GM12878 (cell line): ENCODE results near the gene S1PR3. TPM values are rescaled to one million over a fixed set of nuclear protein-coding genes. Genes with fewer than 3 reads are reported as not detected.

Source experiments
- ATAC-seq: fragments of 200-7000 bp; cut with Tn5 transposase; 3 replicates; pipeline ENCODE4 v1.9.1; 2020; ENCODE audit warnings: mild to moderate bottlenecking, moderate library complexity
- BruUV-seq: library from RNA; stranded (reverse); fragments of 400-500 nt; replicated peaks from 2 replicates; lab custom pipeline; 2021; lab: Mats Ljungman, UMichigan
- CTCF ChIA-PET: fragments of 300-600 bp; sonication (Branson Sonifier 250); formaldehyde crosslinking; extraction: SDS; loops from one replicate; lab custom pipeline; 2021; ENCODE audit warnings: inconsistent platforms; lab: Yijun Ruan, JAX
- POLR2A ChIA-PET: fragments of 350-600 bp; formaldehyde crosslinking; extraction: SDS; loops from one replicate; lab custom pipeline; 2021; ENCODE audit warnings: inconsistent platforms; lab: Charles Lee
- RAD21 ChIA-PET: fragments of 300-600 bp; sonication (Branson Sonifier 250); formaldehyde crosslinking; loops from one replicate; lab custom pipeline; 2023; ENCODE audit warnings: antibody characterized with exemption; ENCODE audit not compliant: unreplicated experiment; lab: Charles Lee
- SMC1A ChIA-PET: fragments of 300-600 bp; sonication (Branson Sonifier 250); formaldehyde crosslinking; loops from one replicate; lab custom pipeline; 2023; ENCODE audit not compliant: unreplicated experiment, uncharacterized antibody; lab: Charles Lee
- DNase-seq: peaks from one replicate; pipeline ENCODE4 v3.0.0-alpha.2; 2011; ENCODE audit warnings: low read depth, low spot score
- FAIRE-seq: peaks from 3 replicates; lab custom pipeline; 2011; peaks lifted over from hg19 to GRCh38; lab: Jason Lieb, UNC
- H2AFZ ChIP-seq: 2 replicates; pipeline ENCODE4 v1.6.0; 2011; ENCODE audit warnings: low read depth, low read length, control low read depth; ENCODE audit not compliant: control insufficient read depth
- H3K27ac ChIP-seq: 2 replicates; pipeline ENCODE4 v1.5.1; 2011; ENCODE audit warnings: control low read depth; ENCODE audit not compliant: control insufficient read depth, insufficient read depth
- H3K27me3 ChIP-seq, 2 experiments: replicated peaks in 1 of 2; 2 replicates each; pipeline versions ENCODE4 v1.6.0 to v1.6.1; 2011; ENCODE audit warnings: low read length in 1 of 2; ENCODE audit not compliant: control insufficient read depth in 2 of 2, insufficient read depth in 2 of 2
- H3K36me3 ChIP-seq, 2 experiments: 2 replicates each; pipeline ENCODE4 v1.5.1; 2011; ENCODE audit warnings: low read length in 1 of 2; ENCODE audit not compliant: control insufficient read depth in 2 of 2, insufficient read depth in 2 of 2
- H3K4me1 ChIP-seq: 2 replicates; pipeline ENCODE4 v1.6.1; 2011; ENCODE audit warnings: mild to moderate bottlenecking, low read length, moderate library complexity, mixed read lengths; ENCODE audit not compliant: control insufficient read depth, insufficient read depth
- H3K4me2 ChIP-seq: 2 replicates; pipeline ENCODE4 v1.6.0; 2011; ENCODE audit warnings: control low read depth; ENCODE audit not compliant: control insufficient read depth, insufficient read depth
- H3K4me3 ChIP-seq: fragments of 200-600 bp; sonication (generic); 2 replicates; pipeline ENCODE4 v1.5.1; 2016
- H3K79me2 ChIP-seq: 2 replicates; pipeline ENCODE4 v1.6.0; 2011; ENCODE audit warnings: low read length; ENCODE audit not compliant: control insufficient read depth, insufficient read depth
- H3K9ac ChIP-seq: 2 replicates; pipeline ENCODE4 v1.8.0; 2011; ENCODE audit warnings: low read length, control low read depth, mixed read lengths; ENCODE audit not compliant: control insufficient read depth, insufficient read depth
- H3K9me3 ChIP-seq: replicated peaks from 3 replicates; pipeline ENCODE4 v1.5.1; 2011; ENCODE audit warnings: mild to moderate bottlenecking, low read length; ENCODE audit not compliant: control insufficient read depth, insufficient read depth
- H4K20me1 ChIP-seq: 2 replicates; pipeline ENCODE4 v1.6.0; 2011; ENCODE audit not compliant: control insufficient read depth, insufficient read depth
- ATF7 ChIP-seq: fragments of 450-650 bp; IDR thresholded peaks from 2 replicates; pipeline ENCODE4 v1.6.1; 2016; ENCODE audit warnings: low read depth, mild to moderate bottlenecking
- BHLHE40 ChIP-seq, 2 experiments: fragments of 450-650 bp in 1 of 2; IDR thresholded peaks; 2 replicates each; pipeline ENCODE4 v1.6.1; 2011 to 2017; ENCODE audit warnings: low read depth in 2 of 2, borderline replicate concordance in 1 of 2, improper control_type of control experiment in 1 of 2, low read length in 1 of 2, mild to moderate bottlenecking in 1 of 2
- BRCA1 ChIP-seq: IDR thresholded peaks from 2 replicates; pipeline ENCODE4 v1.6.1; 2011; ENCODE audit warnings: low read depth, low read length, improper control_type of control experiment
- CREM ChIP-seq: IDR thresholded peaks from 2 replicates; pipeline ENCODE4 v1.6.1; 2014; ENCODE audit warnings: antibody characterized with exemption, low read depth
- FOXK2 ChIP-seq: fragments of 450-650 bp; IDR thresholded peaks from 2 replicates; pipeline ENCODE4 v1.6.1; 2017; ENCODE audit warnings: mild to moderate bottlenecking, moderate library complexity
- IRF4 ChIP-seq: IDR thresholded peaks from 2 replicates; pipeline ENCODE4 v1.6.1; 2011; ENCODE audit warnings: low read depth, low read length
- KAT2A ChIP-seq: conservative IDR thresholded peaks from 2 replicates; pipeline ENCODE4 v1.6.1; 2011; ENCODE audit warnings: low read depth, low read length; ENCODE audit not compliant: control insufficient read depth
- NFYB ChIP-seq: IDR thresholded peaks from 2 replicates; pipeline ENCODE4 v1.6.1; 2011; ENCODE audit warnings: low read depth, mild to moderate bottlenecking, low read length, improper control_type of control experiment, moderate library complexity; ENCODE audit not compliant: insufficient read depth
- NR2C2 ChIP-seq: IDR thresholded peaks from 2 replicates; pipeline ENCODE4 v1.6.1; 2011; ENCODE audit warnings: borderline replicate concordance, low read depth; ENCODE audit not compliant: control insufficient read depth, insufficient read length
- NR2F1 ChIP-seq: fragments of 450-650 bp; conservative IDR thresholded peaks from 2 replicates; pipeline ENCODE4 v1.6.1; 2017; ENCODE audit warnings: mild to moderate bottlenecking
- POLR2AphosphoS2 ChIP-seq: IDR thresholded peaks from 2 replicates; pipeline ENCODE4 v1.6.1; 2011; ENCODE audit warnings: low read depth, mild to moderate bottlenecking, low read length, improper control_type of control experiment, moderate library complexity
- RCOR1 ChIP-seq: conservative IDR thresholded peaks from 2 replicates; pipeline ENCODE4 v1.6.1; 2012; ENCODE audit warnings: low read depth, low read length, improper control_type of control experiment
- SMAD1 ChIP-seq: fragments of 450-650 bp; IDR thresholded peaks from 2 replicates; pipeline ENCODE4 v1.6.1; 2018; ENCODE audit warnings: mild to moderate bottlenecking, low read depth; ENCODE audit not compliant: partially characterized antibody
- SMAD5 ChIP-seq: IDR thresholded peaks from 2 replicates; pipeline ENCODE4 v1.6.1; 2016; ENCODE audit warnings: antibody characterized with exemption, low read depth
- SMC3 ChIP-seq: IDR thresholded peaks from 2 replicates; pipeline ENCODE4 v1.6.1; 2011; ENCODE audit warnings: low read length, improper control_type of control experiment, borderline replicate concordance
- SREBF1 ChIP-seq: IDR thresholded peaks from 2 replicates; pipeline ENCODE4 v1.6.1; 2012; ENCODE audit warnings: mild to moderate bottlenecking, low read length
- STAT3 ChIP-seq: IDR thresholded peaks from 2 replicates; pipeline ENCODE4 v1.6.1; 2011; ENCODE audit warnings: low read depth, low read length, improper control_type of control experiment
- TCF3 ChIP-seq: IDR thresholded peaks from 2 replicates; pipeline ENCODE4 v1.6.1; 2012; ENCODE audit warnings: low read depth, mild to moderate bottlenecking, low read length, borderline replicate concordance; ENCODE audit not compliant: insufficient read depth
- YBX1 ChIP-seq: fragments of 450-650 bp; IDR thresholded peaks from 2 replicates; pipeline ENCODE4 v1.6.1; 2016; ENCODE audit warnings: antibody characterized with exemption
- ZNF274 ChIP-seq: IDR thresholded peaks from one replicate; pipeline ENCODE4 v1.8.0; 2011; ENCODE audit not compliant: insufficient read length, insufficient read depth
- WGBS: methylation state at CpG from one replicate; pipeline ENCODE4 v1.1.6; 2016; ENCODE audit warnings: low lambda C conversion rate; ENCODE audit not compliant: insufficient replicate concordance, insufficient coverage; ENCODE audit errors: missing lambda C conversion rate; 5-methylcytosine and 5-hydroxymethylcytosine counted together
- in situ Hi-C: fragments of 300-500 bp; cut with MboI; formaldehyde crosslinking; loops from 9 replicates; pipeline ENCODE4 v1.14.3; 2018; ENCODE audit warnings: mixed read lengths
- intact Hi-C: fragments of 100-400 bp; cut with micrococcal nuclease; formaldehyde crosslinking; loops from one replicate; pipeline ENCODE4 v1.14.2; 2022; ENCODE audit not compliant: unreplicated experiment
- polyA plus RNA-seq, 11 experiments: library from polyadenylated mRNA; depleted of rRNA in 4 of 11; unstranded in 6 of 11; stranded (reverse) in 5 of 11; fragments of >200 nt; fragmentation: Nextera tagmentation in 4 of 11; fragmentation: Illumina TruSeq in 1 of 11; extraction: Ambion mirVana in 4 of 11; extraction: Trizol in 1 of 11; gene quantifications; 1 replicate in 1 of 11; 2 replicates in 10 of 11; pipeline versions ENCODE4 v1.2.1 to v1.2.3, GENCODE V29; 2011 to 2016; ENCODE audit warnings: inconsistent platforms in 2 of 11, missing spikeins in 2 of 11, low read depth in 1 of 11
- total RNA-seq, 4 experiments: library from RNA; depleted of rRNA in 3 of 4; stranded (reverse); fragments of >200 nt in 3 of 4; fragmentation: Illumina TruSeq in 1 of 4; extraction: Trizol in 1 of 4; gene quantifications; 2 replicates each; pipeline versions ENCODE4 v1.2.1 to v1.2.3, GENCODE V29; 2013 to 2021

The S1PR3 gene
- total and polyA plus RNA-seq, 10 of the 15 experiments (the other 5 are each of a cell fraction or from before 2014, with no cell fraction given) = 0.01 to 0.18 (median 0.01) TPM; not detected in 7

DNA sequence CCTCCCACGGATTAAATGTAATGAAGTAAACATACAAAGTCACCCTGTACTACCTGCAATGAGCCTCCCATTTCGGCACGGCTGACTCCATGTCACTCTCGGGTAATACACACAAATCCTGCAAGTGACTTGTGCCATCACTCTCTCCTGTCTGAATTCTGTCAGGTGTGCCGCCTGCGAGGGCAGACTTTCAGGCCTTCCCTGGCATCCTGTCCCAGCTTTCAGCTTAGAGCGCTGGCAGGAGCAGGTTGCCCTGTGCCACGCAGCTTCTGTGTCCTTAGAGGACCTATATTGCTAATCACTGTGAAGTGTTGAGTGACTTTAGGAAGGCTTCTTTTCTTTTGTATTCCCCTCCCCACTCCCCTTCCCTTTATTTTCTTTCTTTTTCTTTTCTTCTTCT, 25.8 kb upstream of the S1PR3 start (continued):
- TF ChIP-seq SMAD1 (no peak), BRCA1 (no peak), NR2F1 (no peak), NR2C2 (no peak), IRF4 (no peak), FOXK2 (no peak)

DNA sequence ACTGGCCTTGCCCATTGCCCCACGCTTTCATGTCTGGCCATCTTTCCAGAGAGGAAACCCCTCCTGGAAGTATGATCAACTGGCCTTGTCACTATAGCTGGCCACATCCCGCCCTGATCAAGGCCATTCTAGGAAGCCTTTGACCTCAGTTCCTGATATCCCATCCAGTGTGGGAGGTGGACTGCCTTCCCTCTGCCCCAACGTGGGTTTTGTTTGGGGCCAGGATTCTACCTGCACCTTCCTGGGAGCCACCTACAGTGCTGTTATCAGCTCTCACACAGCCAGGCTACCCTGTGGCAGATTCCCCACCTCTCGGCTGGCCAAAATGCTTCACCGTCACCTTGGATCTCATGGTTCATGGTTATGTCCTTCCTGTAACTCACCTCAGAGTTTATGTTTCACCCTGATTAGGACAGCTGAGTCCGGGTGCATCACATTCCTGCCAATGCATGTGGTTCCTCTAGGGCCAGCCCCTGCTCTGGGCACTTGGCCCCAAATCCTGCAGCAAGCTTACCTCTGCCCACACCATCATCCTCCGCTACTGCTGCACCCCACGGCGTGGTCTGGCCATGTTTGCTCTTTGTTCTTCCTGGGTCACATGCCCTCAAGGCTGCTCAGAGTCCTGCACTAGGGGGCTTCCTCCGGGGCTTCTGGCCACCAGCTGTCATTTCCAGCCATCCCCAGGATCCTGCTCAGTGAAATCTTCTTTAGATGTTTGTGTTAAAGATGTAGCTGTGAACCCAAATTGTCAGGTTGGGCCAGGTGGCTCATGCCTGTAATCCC, 24.2 kb upstream of the S1PR3 start:
- Histone ChIP-seq H3K27me3 (no peaks in the 10 kb centered on the region; a peak in 1 of 4 replicates), H2AFZ (no peak overlapping the region), H3K4me1 (no peaks in the 10 kb centered on the region), H4K20me1 (no peaks in the 10 kb centered on the region), H3K27ac (no peak overlapping the region), H3K79me2 (no peaks in the 10 kb centered on the region), H3K36me3 (no peaks in the 10 kb centered on the region), H3K9ac (no peak overlapping the region), H3K4me3 (no peak overlapping the region), H3K9me3 (no peaks in the 10 kb centered on the region), H3K4me2 (no peak overlapping the region)
- no peak for FAIRE-seq
- CTCF ChIA-PET = interaction anchor here (1.0 kb wide), 1 partner anchor 13 kb away, joined by 3 read pairs; no protein-coding TSS in a partner anchor
- no peak for DNase-seq
- intact Hi-C loops (no loop called here), in situ Hi-C loops (no loop called here)
- TF ChIP-seq POLR2AphosphoS2 (no peak), STAT3 (no peak), ATF7 (no peak), SMAD5 (no peak), ZNF274 (no peak), IRF4 (no peak), NFYB (no peak), YBX1 (no peak), SMC3 (no peak), BHLHE40 (IDR thresholded peaks at IDR 0.05; ENCODE audit: borderline replicate concordance in 1 of 2, low read depth in 2 of 2, low read length in 1 of 2) (no peak), SREBF1 (no peak), CREM (no peak), SMAD1 (no peak), KAT2A (no peak), TCF3 (no peak), RCOR1 (no peak)
- no TSS peak for BruUV-seq
- 23% methylated on average over 10 of the region's 10 CpGs for WGBS
- POLR2A ChIA-PET = no interaction called here
- SMC1A ChIA-PET = no interaction called here
- no peak for ATAC-seq
- RAD21 ChIA-PET = no interaction called here
